Dendritic cell treated with granulocyte-macrophage colony-stimulating factor and Interleukin-4, amounts not matched to agents 40 ng/mL and 50 ng/mL, for 4 days (primary cell): ENCODE measurements around the gene ASXL2.

Experiments
- H3K27ac Mint-ChIP-seq: one replicate; pipeline ENCODE4 v1.8.0; 2022; ENCODE audit warnings: mild to moderate bottlenecking, mixed read lengths
- H3K27me3 Mint-ChIP-seq: one replicate; pipeline ENCODE4 v1.8.0; 2022; ENCODE audit warnings: mild to moderate bottlenecking, mixed read lengths
- H3K36me3 Mint-ChIP-seq: one replicate; pipeline ENCODE4 v1.8.0; 2022; ENCODE audit warnings: low read depth, mixed read lengths
- H3K4me1 Mint-ChIP-seq: one replicate; pipeline ENCODE4 v1.8.0; 2022; ENCODE audit warnings: low read depth, mixed read lengths
- H3K4me3 Mint-ChIP-seq: one replicate; pipeline ENCODE4 v1.8.0; 2022; ENCODE audit warnings: mild to moderate bottlenecking, moderate library complexity, mixed read lengths
- H3K9me3 Mint-ChIP-seq: one replicate; pipeline ENCODE4 v1.8.0; 2022; ENCODE audit warnings: mixed read lengths
- intact Hi-C: fragments of 100-400 bp; cut with micrococcal nuclease; formaldehyde crosslinking; loops from one replicate; pipeline ENCODE4 v1.15.0; 2022

ASXL2 gene

GRCh38 chr2:25817006-25817405, 61.3 kb downstream of the ASXL2 start:
- intact Hi-C loops, result no loop called here
- Mint-ChIP-seq H3K27me3 (no peaks in the 10 kb centered on the region), H3K9me3 (no peaks in the 10 kb centered on the region), H3K4me1 (peaks cover 23% of the 10 kb centered on the region), H3K4me3 (no peak overlapping the region), H3K36me3 (peaks cover 23% of the 10 kb centered on the region), H3K27ac (no peak overlapping the region)

- no peaks in the 10 kb centered on the region for H3K27me3 Mint-ChIP-seq
- intact Hi-C loops, result no loop called here
- no peak overlapping the region for H3K27ac Mint-ChIP-seq
- H3K4me1 Mint-ChIP-seq, result peaks cover 16% of the 10 kb centered on the region
- H3K36me3 Mint-ChIP-seq, result peaks cover 16% of the 10 kb centered on the region
- no peak overlapping the region for H3K4me3 Mint-ChIP-seq
- no peaks in the 10 kb centered on the region for H3K9me3 Mint-ChIP-seq
Observed at GRCh38 chr2:25816249-25816648, 62.0 kb downstream of the ASXL2 start.

GRCh38 chr2:25814681-25815080, 63.6 kb downstream of the ASXL2 start:
- peaks cover 20% of the 10 kb centered on the region for H3K4me1 Mint-ChIP-seq
- intact Hi-C loops, result no loop called here
- no peaks in the 10 kb centered on the region for H3K27me3 Mint-ChIP-seq
- H3K27ac Mint-ChIP-seq, result no peak overlapping the region
- peaks cover 28% of the 10 kb centered on the region for H3K36me3 Mint-ChIP-seq
- H3K4me3 Mint-ChIP-seq, result no peak overlapping the region
- H3K9me3 Mint-ChIP-seq, result no peaks in the 10 kb centered on the region

GRCh38 chr2:25810428-25810827, 67.9 kb downstream of the ASXL2 start:
- H3K27me3 Mint-ChIP-seq, result no peaks in the 10 kb centered on the region
- no peaks in the 10 kb centered on the region for H3K9me3 Mint-ChIP-seq
- H3K4me1 Mint-ChIP-seq, result peaks cover 26% of the 10 kb centered on the region
- no peak overlapping the region for H3K4me3 Mint-ChIP-seq
- peaks cover 38% of the 10 kb centered on the region for H3K36me3 Mint-ChIP-seq
- no peak overlapping the region for H3K27ac Mint-ChIP-seq
- intact Hi-C loops, result no loop called here

GRCh38 chr2:25809646-25810045, 68.6 kb downstream of the ASXL2 start:
- intact Hi-C loops, result no loop called here
- Mint-ChIP-seq H3K4me3 (no peak overlapping the region), H3K27me3 (no peaks in the 10 kb centered on the region), H3K4me1 (peaks cover 25% of the 10 kb centered on the region), H3K9me3 (no peaks in the 10 kb centered on the region), H3K27ac (no peak overlapping the region), H3K36me3 (peaks cover 39% of the 10 kb centered on the region)

GRCh38 chr2:25808006-25808383, 70.3 kb downstream of the ASXL2 start:
- Mint-ChIP-seq H3K9me3 (no peaks in the 10 kb centered on the region), H3K4me1 (peaks cover 27% of the 10 kb centered on the region), H3K27me3 (no peaks in the 10 kb centered on the region), H3K27ac (no peak overlapping the region), H3K4me3 (no peak overlapping the region), H3K36me3 (peaks cover 55% of the 10 kb centered on the region)
- intact Hi-C loops, result no loop called here

GRCh38 chr2:25806941-25807340, 71.3 kb downstream of the ASXL2 start:
- H3K4me3 Mint-ChIP-seq, result no peak overlapping the region
- peaks cover 66% of the 10 kb centered on the region for H3K36me3 Mint-ChIP-seq
- H3K27ac Mint-ChIP-seq, result no peak overlapping the region
- intact Hi-C loops, result no loop called here
- no peaks in the 10 kb centered on the region for H3K27me3 Mint-ChIP-seq
- H3K9me3 Mint-ChIP-seq, result no peaks in the 10 kb centered on the region
- peaks cover 21% of the 10 kb centered on the region for H3K4me1 Mint-ChIP-seq

- Mint-ChIP-seq H3K4me1 (peaks cover 21% of the 10 kb centered on the region), H3K9me3 (no peaks in the 10 kb centered on the region), H3K27me3 (no peaks in the 10 kb centered on the region), H3K36me3 (peaks cover 75% of the 10 kb centered on the region), H3K27ac (no peak overlapping the region), H3K4me3 (no peak overlapping the region)
- intact Hi-C loops, result no loop called here
Observed at GRCh38 chr2:25805987-25806386, 72.3 kb downstream of the ASXL2 start.

GRCh38 chr2:25804338-25804737, 73.9 kb downstream of the ASXL2 start:
- H3K4me3 Mint-ChIP-seq, result no peak overlapping the region
- H3K36me3 Mint-ChIP-seq, result peaks cover 69% of the 10 kb centered on the region
- no peaks in the 10 kb centered on the region for H3K9me3 Mint-ChIP-seq
- no peak overlapping the region for H3K27ac Mint-ChIP-seq
- H3K4me1 Mint-ChIP-seq, result peaks cover 13% of the 10 kb centered on the region
- intact Hi-C loops, result no loop called here
- H3K27me3 Mint-ChIP-seq, result no peaks in the 10 kb centered on the region

- Mint-ChIP-seq H3K9me3 (no peaks in the 10 kb centered on the region), H3K27ac (no peak overlapping the region), H3K36me3 (peaks cover 92% of the 10 kb centered on the region), H3K4me3 (no peak overlapping the region), H3K27me3 (no peaks in the 10 kb centered on the region), H3K4me1 (peaks cover under 1% of the 10 kb centered on the region)
- intact Hi-C loops, result no loop called here
Observed at GRCh38 chr2:25799301-25799700, 79.0 kb downstream of the ASXL2 start.

GRCh38 chr2:25797620-25798488, 80.4 kb downstream of the ASXL2 start:
- Mint-ChIP-seq H3K27me3 (no peaks in the 10 kb centered on the region), H3K27ac (no peak overlapping the region), H3K36me3 (peaks cover 90% of the 10 kb centered on the region), H3K4me1 (no peaks in the 10 kb centered on the region), H3K9me3 (no peaks in the 10 kb centered on the region), H3K4me3 (no peak overlapping the region)
- intact Hi-C loops, result no loop called here

- Mint-ChIP-seq H3K36me3 (peaks cover 85% of the 10 kb centered on the region), H3K27me3 (no peaks in the 10 kb centered on the region), H3K4me1 (no peaks in the 10 kb centered on the region), H3K4me3 (no peak overlapping the region), H3K9me3 (no peaks in the 10 kb centered on the region), H3K27ac (no peak overlapping the region)
- intact Hi-C loops, result no loop called here
Observed at GRCh38 chr2:25794544-25795276, 83.6 kb downstream of the ASXL2 start.

- no peaks in the 10 kb centered on the region for H3K27me3 Mint-ChIP-seq
- H3K36me3 Mint-ChIP-seq, result peaks cover 76% of the 10 kb centered on the region
- intact Hi-C loops, result no loop called here
- no peaks in the 10 kb centered on the region for H3K4me1 Mint-ChIP-seq
- H3K9me3 Mint-ChIP-seq, result no peaks in the 10 kb centered on the region
- no peak overlapping the region for H3K4me3 Mint-ChIP-seq
- H3K27ac Mint-ChIP-seq, result no peak overlapping the region
Observed at GRCh38 chr2:25790074-25790790, 88.1 kb downstream of the ASXL2 start.

- Mint-ChIP-seq H3K9me3 (no peaks in the 10 kb centered on the region), H3K4me3 (no peak overlapping the region), H3K4me1 (no peaks in the 10 kb centered on the region), H3K27me3 (no peaks in the 10 kb centered on the region), H3K36me3 (peaks cover 73% of the 10 kb centered on the region), H3K27ac (no peak overlapping the region)
- intact Hi-C loops, result no loop called here
Observed at GRCh38 chr2:25788457-25788856, 89.8 kb downstream of the ASXL2 start.
